NCI-H187 (cell line): ENCODE measurements around the gene AURKB.
"Not testable (repeated sequence)": the region's sequence is repeated elsewhere in the genome, so short reads cannot be mapped to it uniquely, and the experiment has no call there.

Experiments
- DNase-seq, 2 experiments: peaks; one replicate each; lab custom pipeline; 2025; lab: John Stamatoyannopoulos, UW

The AURKB gene

DNA sequence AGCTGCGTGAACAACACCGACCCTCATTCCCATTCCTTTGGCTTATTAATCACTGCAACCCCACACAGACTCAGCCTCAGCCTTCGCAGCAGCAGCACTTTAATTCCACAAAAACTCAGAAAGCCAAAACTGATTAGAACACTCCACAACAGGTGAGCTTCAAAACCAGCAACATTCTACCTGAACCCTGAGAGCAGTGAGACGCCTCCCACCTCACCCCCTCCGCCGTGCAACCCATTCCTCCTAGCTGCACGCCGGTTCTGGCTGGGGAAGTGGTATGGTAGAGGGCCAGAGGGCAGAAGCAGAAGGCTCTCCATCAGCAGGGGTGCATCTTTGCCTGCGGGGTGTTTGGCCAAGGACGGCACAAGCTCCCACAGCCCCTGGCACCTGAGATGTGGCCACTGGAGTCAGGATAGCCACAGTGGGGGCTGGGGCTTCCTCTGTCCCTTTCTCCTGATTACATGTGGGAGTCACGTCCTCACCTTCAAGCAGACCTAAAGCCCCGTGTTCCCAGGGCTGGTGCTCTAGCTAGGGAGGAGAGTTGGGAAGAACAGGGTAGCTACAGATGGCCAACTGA lies 22.0 kb downstream of the AURKB start:
- no peak for DNase-seq

DNA sequence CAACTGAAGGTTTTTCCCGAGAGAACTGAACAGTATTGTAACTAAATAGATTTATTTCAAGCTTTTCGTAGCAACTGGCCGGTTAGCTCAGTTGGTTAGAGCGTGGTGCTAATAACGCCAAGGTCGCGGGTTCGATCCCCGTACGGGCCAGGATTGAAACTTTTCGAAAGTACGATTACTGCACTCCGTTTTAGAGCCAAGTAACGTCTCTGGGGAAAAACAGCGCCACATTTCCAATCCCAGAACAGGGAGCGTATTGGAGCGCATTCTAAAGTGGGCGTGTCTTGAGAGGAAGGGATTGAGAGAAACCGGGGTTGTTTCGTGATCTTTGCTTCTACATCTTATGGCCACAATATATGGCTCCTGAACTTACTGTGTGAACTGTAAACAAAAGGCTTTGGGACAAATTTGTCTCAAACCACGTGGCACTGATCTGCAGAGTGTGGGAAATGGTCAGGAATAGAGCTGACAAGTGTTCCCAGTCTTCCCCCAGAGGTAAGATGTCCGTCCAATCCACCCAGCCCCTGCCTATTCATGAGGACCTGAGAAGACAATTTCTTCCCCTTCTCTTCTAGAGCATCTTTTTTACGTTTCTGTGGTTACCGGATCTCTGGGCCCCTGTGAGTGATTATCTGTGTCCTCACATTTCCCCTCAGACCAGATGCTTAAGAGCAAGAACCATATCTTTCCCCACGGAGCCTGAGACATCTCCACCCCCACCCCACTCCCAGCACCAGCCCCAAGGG lies 22.7 kb downstream of the AURKB start:
- peak; percentile 77 to 94 for DNase-seq

DNA sequence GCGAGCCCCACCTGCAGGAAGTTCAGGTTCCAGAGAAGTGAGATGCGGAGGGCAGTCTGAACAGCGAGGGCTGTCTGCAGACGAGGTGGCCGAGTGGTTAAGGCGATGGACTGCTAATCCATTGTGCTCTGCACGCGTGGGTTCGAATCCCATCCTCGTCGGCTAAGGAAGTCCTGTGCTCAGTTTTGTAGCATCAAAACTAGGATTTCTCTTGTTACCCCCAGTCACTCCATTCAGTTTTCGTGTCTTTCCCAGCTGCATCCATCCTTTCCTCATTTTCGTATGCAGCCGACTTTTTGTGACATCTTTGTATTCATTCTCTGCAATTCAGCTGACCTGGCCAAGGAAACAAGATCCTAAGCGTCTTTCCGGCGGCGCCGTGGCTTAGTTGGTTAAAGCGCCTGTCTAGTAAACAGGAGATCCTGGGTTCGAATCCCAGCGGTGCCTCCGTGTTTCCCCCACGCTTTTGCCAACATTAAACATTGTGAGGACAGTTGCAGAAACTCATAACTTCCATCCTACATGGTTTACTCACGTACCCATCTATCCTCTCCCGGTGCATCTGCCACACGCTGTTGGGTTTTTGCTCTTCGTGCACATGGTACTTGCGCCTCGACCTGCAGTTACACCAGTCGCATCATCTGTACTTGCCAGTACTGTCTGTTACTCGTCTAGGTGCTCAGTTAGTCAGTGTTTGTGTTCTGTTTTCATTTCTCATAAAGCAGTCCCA lies 23.4 kb downstream of the AURKB start:
- peak; percentile 71 to 78 for DNase-seq

DNA sequence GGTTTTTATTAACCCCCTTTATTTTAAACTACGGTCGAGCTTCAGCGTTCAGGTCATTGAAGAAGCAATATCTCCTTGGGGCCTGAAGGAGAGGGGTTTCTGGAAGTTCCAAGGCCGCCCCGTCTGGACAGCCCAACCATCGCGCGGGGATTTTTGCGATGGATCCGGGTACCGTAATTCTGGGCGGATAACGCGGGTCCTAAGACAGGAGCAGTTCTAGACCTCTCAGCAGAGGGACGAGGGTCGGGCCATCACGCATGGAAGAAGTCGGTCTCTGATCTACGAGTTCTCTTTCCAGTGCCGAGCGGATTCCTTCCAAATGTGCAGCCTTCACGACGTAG lies 24.0 kb downstream of the AURKB start:
- no peak for DNase-seq

DNA sequence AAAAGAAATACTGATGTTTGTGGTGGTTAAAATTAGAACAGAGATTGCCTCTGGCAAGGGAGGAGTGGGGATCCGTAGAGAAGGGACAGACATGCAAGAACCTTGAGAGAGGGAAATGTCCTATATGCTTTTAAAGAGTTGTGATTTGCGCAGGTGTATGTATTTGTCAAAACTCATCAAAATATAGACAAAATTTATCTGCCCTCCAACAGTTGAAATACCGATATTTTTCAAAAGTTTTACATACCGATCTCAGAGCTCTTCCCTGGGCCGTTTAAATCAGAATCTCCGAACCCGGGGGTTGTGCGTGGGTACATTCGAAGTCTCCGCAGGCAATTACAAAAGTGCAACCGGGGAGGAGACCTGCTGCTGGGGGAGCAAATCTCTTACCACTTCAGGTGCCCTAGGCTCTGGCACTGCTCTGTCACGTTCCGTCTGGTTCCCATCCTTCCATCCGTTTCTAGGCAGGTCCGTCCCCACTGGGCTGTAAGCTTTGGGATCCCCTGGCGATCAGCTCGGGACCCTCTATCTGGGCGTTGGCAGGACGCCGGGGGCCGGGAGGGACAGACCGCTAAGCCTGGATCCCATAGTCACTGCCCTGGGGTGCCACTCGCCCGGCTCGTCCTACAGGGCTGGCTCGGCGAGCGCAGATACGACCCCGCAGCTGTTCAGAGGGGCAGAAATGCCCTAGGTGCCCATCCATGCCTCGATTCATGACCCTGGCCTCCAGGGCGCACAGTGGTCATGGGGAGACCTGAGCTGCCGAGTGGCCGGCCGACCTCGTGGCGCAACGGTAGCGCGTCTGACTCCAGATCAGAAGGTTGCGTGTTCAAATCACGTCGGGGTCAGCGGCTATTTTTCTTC lies 24.6 kb downstream of the AURKB start:
- DNase-seq: peak; percentile 11 to 64

DNA sequence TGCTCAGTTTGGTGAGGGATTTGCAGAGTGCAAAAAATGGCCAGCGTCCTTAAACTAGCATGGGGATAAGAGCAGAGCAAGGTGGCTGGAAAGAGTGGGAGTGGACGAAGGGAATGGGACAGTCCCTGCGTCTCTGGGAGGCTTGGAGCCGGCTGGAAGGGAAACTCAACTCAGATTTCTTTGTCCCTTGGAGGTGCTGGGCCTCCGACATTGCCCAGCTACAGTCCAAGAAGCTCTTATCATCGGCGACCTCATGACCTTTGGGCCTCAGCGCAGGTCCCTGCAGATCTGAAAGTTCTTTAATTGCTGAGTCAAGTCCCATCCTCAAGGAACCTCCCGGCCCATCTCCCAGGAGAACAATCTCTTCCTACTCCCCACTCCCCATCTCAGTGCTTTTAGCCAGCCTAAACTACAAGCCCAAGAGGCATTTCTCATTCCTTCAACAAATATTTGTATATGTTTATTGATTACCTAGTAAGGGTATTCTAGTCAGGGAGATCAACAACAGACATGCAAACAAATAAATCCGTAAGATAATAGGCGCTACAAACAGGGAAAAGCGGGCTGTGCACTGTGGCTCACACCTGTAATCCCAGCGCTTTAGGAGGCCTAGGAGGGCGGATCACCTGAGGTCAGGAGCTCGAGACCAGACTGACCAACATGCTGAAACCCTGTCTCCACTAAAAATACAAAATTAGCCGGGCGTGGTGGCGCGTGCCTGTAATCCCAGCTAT lies 33.2 kb downstream of the AURKB start:
- DNase-seq: no peak

DNA sequence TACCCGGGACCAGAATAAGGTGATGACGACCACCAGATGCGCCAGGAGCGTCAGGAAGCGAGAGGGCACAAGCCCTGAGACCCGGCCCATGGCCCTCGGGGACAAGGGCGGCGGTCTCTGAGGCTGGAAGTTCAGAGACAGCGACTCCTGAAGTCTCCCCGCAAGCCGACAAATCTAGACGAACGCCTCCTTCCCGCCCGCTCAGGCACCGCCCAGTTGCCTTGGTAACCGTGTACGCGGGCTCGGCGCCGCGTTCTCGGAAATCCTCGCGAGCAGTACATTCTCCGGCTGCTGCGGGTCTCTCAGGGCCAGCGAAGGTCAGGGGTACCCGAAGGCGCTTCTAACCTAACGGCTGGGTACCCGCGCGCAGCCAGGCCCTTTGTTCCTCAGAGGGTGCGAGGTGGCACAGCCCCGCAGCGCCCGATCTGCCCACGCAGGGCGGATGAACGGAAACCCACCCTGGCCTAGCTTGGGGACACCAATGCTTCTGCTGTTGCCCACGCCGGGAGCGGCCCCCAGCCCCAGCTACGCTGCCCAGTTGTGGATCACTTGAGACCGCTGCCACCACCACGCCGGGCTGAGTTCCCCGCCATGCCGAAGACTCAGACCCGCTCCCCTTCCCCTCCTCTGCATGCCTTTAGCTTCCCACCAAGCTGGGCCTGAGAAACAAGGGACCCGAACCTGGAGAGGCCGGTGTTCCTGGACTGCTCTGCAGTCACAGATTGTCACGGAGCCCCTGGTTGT lies 34.0 kb downstream of the AURKB start, which contains the start of gene TMEM107:
Gene TMEM107, minus strand, starts transcription at position 184 of the 744 bp plus-strand sequence. Its CDS starts 94 bp downstream, at position 90.
- DNase-seq: peak; percentile 10 to 29

DNA sequence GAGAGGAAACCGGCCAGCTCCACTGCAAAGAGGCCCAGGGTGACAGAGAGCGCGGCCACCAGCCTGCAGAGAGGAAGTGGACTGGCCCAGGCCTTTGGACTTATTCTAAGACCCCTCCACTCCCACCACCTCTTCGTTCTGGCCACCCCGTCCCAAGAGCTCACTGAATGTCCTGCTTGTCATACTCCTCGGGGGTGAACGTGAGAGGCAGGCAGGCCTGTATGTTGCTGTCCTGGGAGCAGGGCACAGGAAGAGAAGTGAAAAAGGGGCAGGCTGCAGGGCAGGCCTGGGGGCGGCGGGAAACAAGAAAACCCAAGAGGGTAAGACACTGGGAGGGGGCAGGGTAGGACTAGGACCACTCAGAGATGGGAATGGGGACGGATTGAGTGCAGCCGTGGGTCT lies 34.6 kb downstream of the AURKB start:
- no peak for DNase-seq

DNA sequence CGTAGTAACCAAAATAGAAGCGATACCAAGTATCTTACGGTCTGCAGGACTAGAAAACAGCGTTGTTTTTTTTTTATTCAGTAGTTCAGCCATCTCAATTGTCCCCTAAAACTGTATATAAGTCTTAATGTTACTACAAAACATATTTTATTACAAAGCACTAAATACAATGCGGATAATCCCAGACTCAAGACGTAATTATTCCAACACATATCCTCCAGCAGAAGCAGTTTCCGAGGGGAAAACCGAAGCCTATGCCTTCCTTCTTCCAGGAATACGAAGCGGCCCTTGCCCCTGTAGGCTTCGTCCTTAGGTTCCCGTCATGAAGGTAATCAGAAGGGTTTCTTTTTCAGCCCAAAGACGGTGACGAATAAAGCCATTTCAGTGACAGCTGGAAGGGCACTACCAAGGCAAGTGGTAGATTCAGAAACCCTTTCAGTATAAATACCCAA lies 36.5 kb downstream of the AURKB start:
- DNase-seq: no peak

DNA sequence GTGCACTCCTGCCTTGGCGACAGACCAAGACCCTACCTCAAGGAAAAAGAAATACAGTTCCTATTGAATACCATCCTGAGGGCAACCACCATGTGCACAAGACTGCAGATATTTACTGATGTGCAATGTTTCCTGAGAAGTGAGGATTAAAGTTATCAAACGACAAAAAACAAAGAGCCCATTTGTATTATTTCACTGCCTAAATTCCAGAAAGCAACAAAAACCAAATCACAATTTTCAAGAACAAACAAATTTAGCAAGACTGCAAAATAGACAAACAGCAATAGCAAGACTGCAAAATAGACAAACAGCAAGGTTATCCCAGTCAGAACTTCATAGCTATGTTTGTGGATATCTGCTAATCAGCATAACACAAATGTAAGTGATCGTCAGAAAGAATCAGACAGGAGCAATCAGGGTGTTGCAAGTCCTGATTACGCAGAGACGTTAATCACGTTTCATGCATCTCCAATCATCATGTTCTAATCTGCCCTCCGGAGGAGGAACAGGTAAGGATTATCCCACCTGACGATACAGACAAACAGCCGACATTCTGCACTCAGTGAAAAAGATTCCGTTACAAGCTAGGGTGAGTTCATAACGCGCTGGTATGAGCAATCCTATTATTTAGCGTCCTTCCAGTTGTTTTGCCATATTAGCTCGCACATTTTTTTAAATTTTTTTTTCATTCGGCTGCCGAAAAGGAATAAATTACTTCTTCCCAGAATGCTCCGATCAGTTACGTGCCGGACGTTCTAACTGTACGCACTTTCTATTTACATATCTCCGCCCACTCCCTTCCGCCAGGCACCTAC lies 37.1 kb downstream of the AURKB start:
- peak; percentile 62 to 63 for DNase-seq

DNA sequence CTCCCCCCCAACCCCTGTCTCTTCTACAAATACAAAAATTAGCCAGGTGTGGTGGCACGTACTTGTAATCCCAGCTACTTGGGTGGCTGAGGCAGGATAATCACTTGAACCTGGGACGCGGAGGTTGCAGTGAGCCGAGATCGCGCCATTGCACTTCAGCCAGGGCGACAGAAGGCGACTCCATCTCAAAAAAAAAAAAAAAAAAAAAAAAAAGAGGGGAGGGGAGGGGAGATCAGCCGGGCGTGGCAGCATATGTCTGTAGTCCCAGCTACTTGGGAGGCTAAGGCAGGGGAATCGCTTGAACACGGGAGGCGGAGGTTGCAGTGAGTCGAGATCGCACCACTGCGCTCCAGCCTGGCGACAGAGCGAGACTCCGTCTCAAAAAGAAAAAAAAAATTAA lies 40.2 kb downstream of the AURKB start:
- not testable (repeated sequence) for DNase-seq

DNA sequence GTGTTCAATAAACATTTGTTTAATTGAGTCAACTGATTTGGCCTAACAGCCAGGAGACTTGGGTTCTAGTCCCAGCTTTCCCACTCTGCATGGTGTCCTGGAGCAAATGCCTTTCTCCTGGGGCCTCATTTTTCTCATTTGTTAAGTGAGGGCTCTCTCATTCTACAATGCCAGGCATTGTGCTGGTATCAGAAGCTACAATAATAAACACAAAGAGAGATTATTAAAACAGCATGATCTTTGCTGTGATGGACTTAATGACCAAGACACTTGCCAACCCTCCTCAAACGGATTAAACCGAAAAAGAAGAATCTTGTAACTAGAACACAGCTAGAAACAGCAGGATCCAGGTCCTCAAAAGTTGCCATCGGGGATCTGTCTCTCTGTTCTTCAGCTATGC lies 42.8 kb downstream of the AURKB start:
- DNase-seq: no peak

DNA sequence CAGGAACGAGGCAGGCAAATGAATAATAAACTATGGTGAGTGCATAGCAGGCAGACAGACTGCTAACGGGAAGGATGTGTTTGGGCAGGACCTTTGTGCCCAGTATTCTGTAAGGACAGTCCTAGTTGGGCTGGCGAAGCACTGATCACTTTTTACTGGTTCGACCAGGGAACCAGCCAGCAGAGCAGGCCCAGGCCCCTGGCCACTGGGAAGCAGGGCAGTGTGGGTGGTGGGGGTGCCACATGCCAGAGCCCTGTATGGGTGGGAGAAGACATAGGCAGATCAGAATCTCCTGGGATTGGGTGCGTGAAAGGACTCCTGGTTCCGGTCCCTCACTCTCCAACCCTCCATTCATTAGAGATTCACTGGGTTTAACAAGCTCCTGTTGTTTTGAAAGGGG lies 43.6 kb downstream of the AURKB start:
- no peak for DNase-seq

DNA sequence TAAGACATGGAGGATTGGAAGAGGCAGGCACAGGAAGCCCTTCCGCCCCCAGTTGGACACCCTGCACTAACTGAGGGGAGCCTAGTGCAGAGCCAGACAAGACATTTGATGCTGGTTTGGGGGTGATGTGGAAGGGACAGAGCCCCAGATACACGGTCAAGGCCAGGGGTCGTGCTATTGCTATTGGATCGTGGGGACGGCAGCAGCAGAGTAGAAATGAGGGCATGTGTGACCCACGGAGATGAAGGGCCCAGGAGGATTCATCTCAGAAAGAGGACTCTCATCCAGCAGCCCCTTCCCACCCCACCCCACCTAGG lies 45.6 kb downstream of the AURKB start:
- no peak for DNase-seq

DNA sequence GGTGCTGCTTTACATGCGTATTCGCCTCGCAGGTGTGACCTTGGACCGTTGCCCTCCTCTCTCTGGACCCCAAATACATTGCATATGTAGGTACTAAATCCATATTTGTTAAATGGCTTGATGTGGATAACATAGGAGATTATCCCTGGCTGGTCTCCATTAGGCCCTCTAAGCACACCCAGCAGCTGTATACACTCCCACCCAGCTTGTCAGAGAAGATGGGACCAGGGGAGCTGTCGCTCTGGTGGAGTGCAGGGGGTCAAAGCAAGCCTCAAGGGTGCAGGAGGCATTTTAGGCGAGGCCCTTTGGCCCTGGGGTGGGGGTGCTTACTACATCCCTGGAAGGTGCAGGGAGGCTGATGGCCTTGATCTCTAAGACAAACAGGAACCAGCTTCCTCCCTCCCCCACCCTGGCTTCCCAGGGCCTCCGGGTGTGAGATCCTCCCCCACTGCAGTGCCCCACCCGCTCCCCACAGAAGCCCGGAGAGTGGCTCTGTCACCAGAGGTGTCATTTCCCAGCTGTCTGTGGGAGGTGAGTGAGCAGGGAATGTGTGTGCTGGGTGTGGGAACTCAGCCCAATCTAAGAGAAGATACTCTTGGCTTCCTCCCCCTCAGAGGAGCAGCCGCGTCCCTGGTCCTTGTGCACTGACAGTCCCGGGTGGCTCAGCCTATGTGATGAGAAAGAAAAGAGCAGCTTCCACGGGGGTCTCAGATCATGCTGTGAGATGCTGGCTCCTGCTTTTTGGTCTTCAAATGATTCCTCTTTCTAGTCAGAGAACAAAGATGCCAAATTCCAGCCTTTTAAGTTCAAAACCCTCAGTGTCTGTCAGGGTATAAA lies 46.2 kb downstream of the AURKB start:
- no peak for DNase-seq

DNA sequence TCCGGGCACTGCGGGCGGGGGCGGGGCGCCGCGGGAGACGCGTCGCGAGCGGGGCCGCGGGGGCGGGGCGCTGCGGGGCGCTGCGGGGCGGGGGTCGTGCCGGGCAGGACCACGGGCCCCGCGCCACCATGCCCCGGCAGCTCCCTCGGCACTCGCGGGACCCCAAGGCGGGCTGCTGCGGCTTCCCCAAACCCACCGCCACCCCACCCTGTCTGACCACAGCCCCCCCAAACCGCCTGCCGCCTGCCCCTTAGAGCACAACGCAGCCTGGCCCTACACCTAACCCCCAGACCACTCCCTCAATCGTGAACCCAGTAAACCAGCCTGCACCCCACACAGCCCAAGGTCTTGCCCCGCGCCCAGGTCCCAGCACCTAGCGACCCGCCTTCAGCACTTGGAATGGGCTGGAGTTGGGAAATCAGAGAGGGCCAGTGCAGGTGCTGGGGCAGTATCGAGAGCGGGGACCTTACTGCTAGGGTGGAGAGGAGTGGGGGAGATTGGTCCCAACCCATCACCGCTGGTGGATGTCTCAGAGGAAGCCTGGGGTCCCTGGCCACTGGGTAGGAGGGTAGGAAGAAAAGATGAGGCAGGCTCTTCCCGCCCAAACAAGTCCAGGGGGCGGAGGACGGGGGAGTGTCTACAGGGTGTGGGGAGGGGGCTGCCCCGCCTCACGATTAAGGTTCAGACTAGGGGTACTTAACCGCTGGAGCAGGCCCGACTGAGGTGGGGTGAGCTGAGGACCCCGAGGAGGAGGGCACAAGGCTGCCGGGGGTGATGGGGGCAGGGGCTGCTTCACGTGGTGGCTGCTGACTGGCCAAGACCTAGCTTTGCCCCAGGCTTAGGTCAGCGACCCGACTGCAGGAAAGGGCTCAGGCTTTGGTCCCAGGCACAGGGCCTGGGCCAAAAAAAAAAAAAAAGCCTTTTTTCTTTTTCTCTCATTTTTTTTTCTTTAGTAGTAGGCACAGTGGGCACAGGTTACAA lies 47.1 kb downstream of the AURKB start:
- no peak for DNase-seq

DNA sequence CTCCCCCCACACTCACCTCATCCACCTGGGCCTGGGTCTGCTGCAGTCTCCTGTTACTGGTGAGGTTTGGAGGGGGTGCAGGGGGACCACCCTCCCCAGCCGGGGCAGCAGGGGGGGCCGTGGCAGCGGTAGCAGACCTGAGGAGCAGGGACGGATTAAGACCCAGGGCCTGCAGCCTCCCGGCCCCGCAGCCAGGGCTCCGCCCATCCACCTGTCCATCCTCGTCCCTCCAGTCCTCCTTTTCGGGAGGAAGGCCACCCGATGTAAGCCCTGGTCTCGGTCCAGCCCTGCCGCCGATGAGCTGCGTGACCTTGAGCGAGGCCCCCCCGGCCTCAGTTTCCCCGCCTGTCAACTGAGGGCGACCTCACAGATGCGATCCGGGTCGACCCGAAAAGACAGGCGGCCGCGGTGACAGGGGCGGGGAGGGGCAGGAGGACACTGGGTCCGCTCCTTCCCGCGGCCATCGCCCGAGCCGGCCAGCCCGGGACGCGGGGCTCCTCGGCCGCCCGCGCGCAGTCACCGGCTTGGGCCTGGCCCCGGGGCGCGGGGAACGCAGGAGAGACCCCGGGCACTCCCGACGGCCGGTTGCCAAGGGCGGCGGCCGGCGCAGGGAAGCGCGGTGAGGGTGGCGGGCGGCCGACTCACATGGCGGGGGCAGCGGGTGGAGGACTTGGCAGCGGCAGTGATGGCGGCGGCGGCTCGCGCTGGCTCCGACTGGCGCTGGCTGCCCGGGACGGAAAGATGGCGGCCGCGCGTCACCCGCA lies 48.0 kb downstream of the AURKB start, which contains the start of gene VAMP2:
Gene VAMP2, minus strand, starts transcription at position 716 of the 764 bp plus-strand sequence. Its CDS starts 69 bp downstream, at position 647.
- DNase-seq: peak in 1 of 2 experiments; percentile 50
